B cell (primary cell): ENCODE data around the gene TSPAN9.
A peak's percentile ranks its signal among the peaks of the same experiment; 100 is the strongest.

Experiments used
- CTCF ChIP-seq: fragments of 200-600 bp; IDR thresholded peaks from one replicate; pipeline ENCODE4 v1.8.0; 2022; ENCODE audit warnings: antibody characterized with exemption, mild to moderate bottlenecking
- EZH2 ChIP-seq: IDR thresholded peaks from 2 replicates; pipeline ENCODE4 v1.6.1; 2012; ENCODE audit warnings: borderline replicate concordance, low read depth, mild to moderate bottlenecking, moderate library complexity, low read length; ENCODE audit not compliant: insufficient read depth, poor library complexity, severe bottlenecking

GRCh38 chr12:3073438-3074250 is 3.5 kb upstream of the TSPAN9 start:
- peak; percentile 99 for TF ChIP-seq CTCF
- no peak for TF ChIP-seq EZH2
